ENCODE data around the gene WDR88. TPM values are rescaled to one million over a fixed set of nuclear protein-coding genes. Genes with fewer than 3 reads are reported as not detected.

The WDR88 gene
- total and polyA plus RNA-seq, 2 of the 13 experiments (the other 11 are each of a cell fraction or from before 2014, with no cell fraction given): not detected

DNA sequence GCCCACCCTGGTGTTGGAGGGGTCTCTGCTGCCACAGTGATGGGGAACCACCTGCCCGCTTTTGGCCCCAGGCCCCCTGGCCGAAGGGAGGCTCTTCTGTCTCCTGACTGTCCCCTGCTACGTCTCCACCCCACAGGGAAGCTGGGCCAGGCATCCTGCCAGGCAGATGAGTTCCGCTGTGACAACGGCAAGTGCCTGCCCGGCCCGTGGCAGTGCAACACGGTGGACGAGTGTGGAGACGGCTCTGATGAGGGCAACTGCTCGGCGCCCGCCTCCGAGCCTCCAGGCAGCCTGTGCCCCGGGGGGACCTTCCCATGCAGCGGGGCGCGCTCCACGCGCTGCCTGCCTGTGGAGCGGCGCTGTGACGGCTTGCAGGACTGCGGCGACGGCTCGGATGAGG is 73.2 kb downstream of the WDR88 start:
- POLR2A ChIA-PET: no interaction called here

More for the DNA sequence above, 73.2 kb downstream of the WDR88 start:
- intact Hi-C loops (cut with micrococcal nuclease; ENCODE audit: unreplicated experiment) (no loop called here), in situ Hi-C loops (cut with HindIII; ENCODE audit: extremely low pct_ligation_motif_present, low pct_unique_long_range_greater_than_20kb) (no loop called here)
- Histone ChIP-seq H3K79me2 (ENCODE audit: insufficient read depth, low read length) (peaks cover 2% of the 10 kb centered on the region), H3K36me3 (replicated peaks in 1 of 2; ENCODE audit: control insufficient read depth in 1 of 2, insufficient read depth in 2 of 2, low read length in 2 of 2) (peaks cover 20 to 28% of the 10 kb centered on the region in 2 experiments), H3K4me1 (ENCODE audit: insufficient read depth, low read length) (no peaks in the 10 kb centered on the region), H4K20me1 (ENCODE audit: insufficient read depth, low read length) (no peaks in the 10 kb centered on the region), H3K27ac (ENCODE audit: extremely low read length, insufficient read depth, low read length) (no peak overlapping the region), H2AFZ (ENCODE audit: low read length) (no peak overlapping the region), H3K9me3 (ENCODE audit: low read length) (no peaks in the 10 kb centered on the region), H3K4me2 (ENCODE audit: low read depth, low read length) (no peak overlapping the region), H3K9ac (ENCODE audit: insufficient read depth, low read depth, low read length) (no peak overlapping the region), H3K4me3 (replicated peaks in 1 of 3; ENCODE audit: insufficient read depth in 1 of 3, low read depth in 2 of 3, low read length in 3 of 3) (no peak overlapping the region), H3K27me3 (ENCODE audit: control insufficient read depth in 1 of 2, insufficient read depth in 2 of 2, low read length in 2 of 2) (no peaks in the 10 kb centered on the region)
- TF ChIP-seq ZBTB21 (CRISPR knock-in tag; IDR thresholded peaks at IDR 0.05) (no peak), ZSCAN22 (CRISPR knock-in tag; IDR thresholded peaks at IDR 0.05) (no peak), MTF2 (CRISPR knock-in tag; IDR thresholded peaks at IDR 0.05; ENCODE audit: borderline replicate concordance) (no peak), ZNF766 (CRISPR knock-in tag; IDR thresholded peaks at IDR 0.05; ENCODE audit: borderline replicate concordance) (no peak), BORCS8-MEF2B (CRISPR knock-in tag; IDR thresholded peaks at IDR 0.05) (no peak), IRX3 (CRISPR knock-in tag; IDR thresholded peaks at IDR 0.05; ENCODE audit: borderline replicate concordance, low read depth) (no peak), ZFY (CRISPR knock-in tag; IDR thresholded peaks at IDR 0.05) (no peak)
- TF ChIP-seq, protein P1, sequence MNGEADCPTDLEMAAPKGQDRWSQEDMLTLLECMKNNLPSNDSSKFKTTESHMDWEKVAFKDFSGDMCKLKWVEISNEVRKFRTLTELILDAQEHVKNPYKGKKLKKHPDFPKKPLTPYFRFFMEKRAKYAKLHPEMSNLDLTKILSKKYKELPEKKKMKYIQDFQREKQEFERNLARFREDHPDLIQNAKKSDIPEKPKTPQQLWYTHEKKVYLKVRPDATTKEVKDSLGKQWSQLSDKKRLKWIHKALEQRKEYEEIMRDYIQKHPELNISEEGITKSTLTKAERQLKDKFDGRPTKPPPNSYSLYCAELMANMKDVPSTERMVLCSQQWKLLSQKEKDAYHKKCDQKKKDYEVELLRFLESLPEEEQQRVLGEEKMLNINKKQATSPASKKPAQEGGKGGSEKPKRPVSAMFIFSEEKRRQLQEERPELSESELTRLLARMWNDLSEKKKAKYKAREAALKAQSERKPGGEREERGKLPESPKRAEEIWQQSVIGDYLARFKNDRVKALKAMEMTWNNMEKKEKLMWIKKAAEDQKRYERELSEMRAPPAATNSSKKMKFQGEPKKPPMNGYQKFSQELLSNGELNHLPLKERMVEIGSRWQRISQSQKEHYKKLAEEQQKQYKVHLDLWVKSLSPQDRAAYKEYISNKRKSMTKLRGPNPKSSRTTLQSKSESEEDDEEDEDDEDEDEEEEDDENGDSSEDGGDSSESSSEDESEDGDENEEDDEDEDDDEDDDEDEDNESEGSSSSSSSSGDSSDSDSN (CRISPR knock-in tag; IDR thresholded peaks at IDR 0.05): no peak
- TF ChIP-seq, protein P2, sequence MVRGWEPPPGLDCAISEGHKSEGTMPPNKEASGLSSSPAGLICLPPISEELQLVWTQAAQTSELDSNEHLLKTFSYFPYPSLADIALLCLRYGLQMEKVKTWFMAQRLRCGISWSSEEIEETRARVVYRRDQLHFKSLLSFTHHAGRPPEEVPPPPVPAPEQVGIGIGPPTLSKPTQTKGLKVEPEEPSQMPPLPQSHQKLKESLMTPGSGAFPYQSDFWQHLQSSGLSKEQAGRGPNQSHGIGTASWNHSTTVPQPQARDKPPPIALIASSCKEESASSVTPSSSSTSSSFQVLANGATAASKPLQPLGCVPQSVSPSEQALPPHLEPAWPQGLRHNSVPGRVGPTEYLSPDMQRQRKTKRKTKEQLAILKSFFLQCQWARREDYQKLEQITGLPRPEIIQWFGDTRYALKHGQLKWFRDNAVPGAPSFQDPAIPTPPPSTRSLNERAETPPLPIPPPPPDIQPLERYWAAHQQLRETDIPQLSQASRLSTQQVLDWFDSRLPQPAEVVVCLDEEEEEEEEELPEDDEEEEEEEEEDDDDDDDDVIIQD (CRISPR knock-in tag; IDR thresholded peaks at IDR 0.05; ENCODE audit: low read depth): no peak
- TF ChIP-seq, protein P3, sequence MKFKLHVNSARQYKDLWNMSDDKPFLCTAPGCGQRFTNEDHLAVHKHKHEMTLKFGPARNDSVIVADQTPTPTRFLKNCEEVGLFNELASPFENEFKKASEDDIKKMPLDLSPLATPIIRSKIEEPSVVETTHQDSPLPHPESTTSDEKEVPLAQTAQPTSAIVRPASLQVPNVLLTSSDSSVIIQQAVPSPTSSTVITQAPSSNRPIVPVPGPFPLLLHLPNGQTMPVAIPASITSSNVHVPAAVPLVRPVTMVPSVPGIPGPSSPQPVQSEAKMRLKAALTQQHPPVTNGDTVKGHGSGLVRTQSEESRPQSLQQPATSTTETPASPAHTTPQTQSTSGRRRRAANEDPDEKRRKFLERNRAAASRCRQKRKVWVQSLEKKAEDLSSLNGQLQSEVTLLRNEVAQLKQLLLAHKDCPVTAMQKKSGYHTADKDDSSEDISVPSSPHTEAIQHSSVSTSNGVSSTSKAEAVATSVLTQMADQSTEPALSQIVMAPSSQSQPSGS (CRISPR knock-in tag; IDR thresholded peaks at IDR 0.05): no peak
- ATAC-seq: no peak
- no peak for DNase-seq (ENCODE audit: low spot score)
- no peak for FAIRE-seq
- CTCF ChIA-PET (ENCODE audit: low intra/inter-chr PET ratio, low total read pairs): no interaction called here
- WGBS (ENCODE audit: low lambda C conversion rate): 100% methylated on average over 6 of the region's 27 CpGs
- BruUV-seq (replicated peaks): no TSS peak
